ENCODE measurements around the gene ACD.
A peak's percentile ranks its signal among the peaks of the same experiment; 100 is the strongest.

Gene ACD

DNA sequence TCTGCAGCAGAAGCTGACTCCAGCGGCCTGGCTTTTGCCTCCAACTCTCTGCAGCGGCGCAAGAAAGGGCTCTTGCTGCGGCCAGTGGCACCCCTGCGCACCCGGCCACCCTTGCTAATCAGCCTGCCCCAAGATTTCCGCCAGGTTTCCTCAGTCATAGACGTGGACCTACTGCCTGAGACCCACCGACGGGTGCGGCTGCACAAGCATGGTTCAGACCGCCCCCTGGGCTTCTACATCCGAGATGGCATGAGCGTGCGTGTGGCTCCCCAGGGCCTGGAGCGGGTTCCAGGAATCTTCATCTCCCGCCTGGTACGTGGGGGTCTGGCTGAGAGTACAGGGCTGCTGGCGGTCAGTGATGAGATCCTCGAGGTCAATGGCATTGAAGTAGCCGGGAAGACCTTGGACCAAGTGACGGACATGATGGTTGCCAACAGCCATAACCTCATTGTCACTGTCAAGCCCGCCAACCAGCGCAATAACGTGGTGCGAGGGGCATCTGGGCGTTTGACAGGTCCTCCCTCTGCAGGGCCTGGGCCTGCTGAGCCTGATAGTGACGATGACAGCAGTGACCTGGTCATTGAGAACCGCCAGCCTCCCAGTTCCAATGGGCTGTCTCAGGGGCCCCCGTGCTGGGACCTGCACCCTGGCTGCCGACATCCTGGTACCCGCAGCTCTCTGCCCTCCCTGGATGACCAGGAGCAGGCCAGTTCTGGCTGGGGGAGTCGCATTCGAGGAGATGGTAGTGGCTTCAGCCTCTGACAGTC is 2.0 kb upstream of the ACD start:
- DNase-seq (ENCODE audit: low spot score): no peak

DNA sequence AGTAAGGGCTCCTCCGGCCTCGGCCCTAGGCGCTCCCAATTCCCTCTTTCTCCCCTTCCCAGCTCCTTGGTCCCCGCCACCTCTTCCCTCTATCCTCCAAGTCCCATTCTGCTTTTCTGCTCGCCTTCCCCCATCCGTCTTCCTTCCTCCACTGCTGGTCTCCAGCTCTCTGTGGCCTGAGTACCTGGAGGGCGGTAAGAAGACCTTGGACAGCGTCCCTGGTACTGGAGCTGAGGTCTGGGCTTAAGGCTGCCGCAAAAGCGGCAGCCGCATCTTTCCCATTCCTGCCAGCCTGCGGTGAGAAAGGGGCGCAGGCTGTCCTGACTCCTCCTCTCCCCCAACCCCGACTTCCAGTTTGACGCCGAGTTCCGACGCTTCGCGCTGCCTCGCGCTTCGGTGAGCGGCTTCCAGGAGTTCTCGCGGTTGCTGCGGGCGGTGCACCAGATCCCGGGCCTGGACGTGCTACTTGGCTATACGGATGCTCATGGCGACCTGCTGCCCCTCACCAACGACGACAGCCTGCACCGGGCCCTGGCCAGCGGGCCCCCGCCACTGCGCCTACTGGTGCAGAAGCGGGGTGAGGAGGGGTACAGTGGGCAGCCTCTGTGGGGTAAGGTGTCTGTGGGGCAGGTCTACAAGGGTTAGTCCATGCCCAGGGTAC is 1.2 kb upstream of the ACD start:
- DNase-seq (ENCODE audit: low spot score): no peak

DNA sequence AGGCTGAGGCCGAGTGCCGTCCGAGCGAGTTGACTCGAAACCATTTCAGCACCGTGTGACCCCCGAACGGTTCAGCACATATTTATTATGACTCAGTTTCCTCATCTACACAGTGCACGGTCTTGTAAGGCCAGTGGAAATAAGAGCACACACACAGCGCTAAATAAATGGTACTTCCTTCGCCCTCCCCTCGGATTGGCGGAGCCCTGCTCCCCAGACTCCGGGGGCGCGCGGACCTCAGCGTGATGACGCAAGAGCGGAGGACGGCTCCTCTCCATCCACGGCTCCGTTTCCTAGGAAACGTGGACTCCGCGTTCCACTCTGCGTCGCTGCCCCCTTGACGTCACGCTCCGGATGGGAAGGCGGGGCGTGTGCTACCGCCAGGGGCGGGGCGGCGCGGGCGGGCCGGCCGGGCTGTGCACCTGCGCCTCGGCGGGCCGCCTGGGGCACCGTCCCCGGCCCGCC is 536 bp upstream of the ACD start, which contains the start of gene PARD6A:
Gene PARD6A, plus strand, starts transcription at position 397 of the 465 bp plus-strand sequence. CDS start 79 bp downstream, outside the sequence.
- peak; percentile 95 for DNase-seq (ENCODE audit: low spot score)

DNA sequence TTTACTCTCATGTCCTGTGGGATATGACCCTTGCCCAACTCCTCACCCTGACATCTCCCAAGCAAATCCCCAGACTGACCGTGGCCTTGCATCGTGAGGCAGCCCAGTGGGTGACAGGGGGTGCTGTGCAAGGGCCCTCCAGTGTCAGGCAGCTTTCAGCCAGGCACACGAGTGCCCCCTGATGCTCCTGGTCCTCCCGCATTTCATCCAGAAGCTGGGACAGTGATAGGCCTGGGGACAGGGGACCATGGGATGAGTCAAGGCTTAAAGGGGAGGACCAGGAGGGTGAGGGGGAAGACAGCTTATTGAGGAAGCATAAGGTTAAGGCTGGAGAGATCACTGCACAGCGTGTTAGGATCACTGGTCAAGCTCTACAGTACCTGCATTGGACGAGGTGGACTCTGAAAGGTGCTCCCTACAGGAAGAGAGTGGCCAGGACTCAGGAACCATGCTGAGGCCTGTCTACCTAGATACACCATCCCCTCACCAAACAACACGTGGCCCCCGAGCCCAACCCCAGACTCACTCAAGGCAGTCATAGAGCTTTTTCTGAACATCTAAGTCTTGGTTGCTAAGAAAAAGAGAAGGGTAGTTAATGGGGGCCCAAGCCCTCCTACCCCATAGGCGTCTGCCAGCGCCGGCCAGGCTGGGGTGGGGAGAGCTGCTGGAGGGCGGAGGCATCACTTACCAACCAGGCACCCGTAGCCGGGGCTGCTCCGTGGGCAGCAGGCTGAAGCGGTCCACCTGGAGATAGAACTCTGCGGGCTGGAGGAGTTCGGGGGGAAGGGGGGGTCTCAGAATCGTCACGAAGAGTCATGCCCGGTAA is 998 bp downstream of the ACD start:
- DNase-seq (ENCODE audit: low spot score): no peak

DNA sequence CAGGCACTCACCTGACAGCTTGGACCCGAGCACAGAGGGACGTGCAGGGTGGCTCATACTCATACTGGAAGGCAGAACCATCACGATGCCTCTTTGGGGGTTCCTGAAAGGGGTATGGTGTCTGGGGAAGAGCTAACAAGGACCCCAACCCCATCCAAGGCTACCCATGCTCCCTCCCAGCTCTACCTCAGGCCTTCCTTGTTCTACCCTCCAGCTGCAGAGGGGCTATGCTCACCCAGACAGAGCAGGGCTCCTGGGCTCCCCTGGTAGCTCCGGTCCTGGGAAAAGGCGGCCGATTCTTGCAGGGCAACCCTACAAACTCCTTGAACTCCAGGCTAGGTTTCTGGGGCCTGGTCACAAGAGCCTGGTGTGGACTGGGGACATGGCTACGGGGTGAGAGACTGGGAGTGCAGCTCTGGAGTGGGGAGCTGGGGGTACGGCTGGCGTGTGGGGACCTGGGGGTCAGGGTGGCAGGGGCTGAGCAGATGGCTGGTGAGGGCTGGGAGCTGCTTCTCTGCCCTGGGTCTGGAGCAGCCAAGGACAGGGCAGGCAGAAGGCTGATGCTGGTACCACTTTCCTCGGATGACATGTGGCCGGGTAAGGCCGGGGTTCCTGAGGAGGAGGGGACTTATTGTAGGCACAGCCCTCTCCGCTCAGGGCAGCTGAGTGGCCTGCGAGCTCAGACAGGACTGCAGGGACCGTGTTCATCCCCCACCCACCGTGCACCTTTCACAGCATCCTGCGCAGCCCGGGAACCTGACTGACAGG is 2.1 kb downstream of the ACD start:
- no peak for DNase-seq (ENCODE audit: low spot score)

GRCh38 chr16:67657017-67657608 is 2.9 kb downstream of the ACD start:
- no peak for DNase-seq (ENCODE audit: low spot score)

DNA sequence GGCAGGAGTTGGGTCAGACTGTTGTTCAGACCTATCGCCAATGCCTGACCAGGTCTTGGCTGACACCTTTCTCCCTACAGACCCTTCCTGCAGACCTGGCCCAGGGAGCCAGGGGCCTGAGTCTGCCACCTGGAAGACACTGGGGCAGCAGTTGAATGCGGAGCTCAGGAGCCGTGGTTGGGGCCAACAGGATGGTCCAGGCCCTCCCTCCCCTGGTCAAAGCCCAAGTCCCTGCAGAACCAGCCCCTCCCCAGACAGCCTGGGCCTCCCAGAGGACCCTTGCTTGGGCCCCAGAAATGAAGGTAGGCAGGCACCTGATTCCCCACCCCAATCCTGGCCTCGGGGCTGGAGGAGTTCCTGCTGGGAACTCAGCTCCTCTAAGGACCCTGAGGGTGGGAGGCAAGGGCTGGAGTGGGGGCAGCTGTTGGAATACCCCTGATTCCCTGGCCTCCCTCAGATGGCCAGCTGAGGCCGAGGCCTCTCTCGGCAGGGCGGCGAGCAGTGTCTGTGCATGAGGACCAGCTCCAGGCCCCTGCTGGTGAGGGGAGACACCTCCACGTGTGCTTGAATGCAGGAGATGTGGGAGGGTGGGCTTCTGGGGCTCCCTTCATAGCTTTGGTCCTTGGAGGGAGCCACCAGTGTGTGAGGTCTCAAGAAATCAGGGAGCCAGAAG is 3.6 kb downstream of the ACD start:
- no peak for DNase-seq (ENCODE audit: low spot score)

DNA sequence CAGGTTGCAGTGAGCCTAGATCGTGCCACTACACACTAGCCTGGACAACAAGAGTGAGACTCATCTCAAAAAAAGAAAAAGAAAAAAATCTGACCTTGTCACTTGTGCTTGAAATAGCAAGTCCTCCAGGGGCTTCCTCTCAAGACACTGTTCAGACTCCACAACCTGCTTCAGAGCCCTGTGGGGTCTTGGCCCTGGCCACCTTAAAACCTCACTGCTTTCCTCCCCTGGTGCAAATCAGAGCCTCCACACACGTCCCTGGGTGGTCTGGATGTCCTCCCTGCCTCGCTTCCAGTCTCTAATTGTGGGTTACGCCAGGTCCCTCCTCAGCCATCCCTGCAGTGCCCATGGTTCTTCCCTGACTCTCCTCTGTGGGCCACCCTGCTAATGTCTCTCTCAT is 4.7 kb downstream of the ACD start:
- no peak for DNase-seq (ENCODE audit: low spot score)

DNA sequence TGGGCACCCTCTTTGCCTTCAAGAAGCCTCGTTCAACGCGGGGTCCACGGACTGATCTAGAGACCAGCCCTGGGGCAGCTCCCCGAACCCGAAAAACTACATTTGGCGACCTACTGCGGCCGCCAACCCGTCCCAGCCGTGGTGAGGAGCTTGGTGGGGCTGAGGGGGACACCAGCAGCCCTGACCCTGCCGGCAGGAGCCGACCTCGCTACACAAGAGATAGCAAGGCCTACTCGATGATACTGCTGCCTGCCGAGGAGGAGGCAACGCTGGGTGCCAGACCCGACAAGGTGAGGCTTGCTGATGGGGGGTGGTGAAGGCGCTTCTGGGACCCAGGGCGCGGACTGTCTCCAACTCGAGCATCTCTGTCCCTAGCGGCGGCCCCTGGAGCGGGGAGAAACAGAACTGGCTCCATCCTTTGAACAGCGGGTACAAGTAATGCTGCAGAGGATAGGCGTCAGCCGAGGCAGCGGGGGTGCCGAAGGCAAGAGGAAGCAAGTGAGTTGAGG is 5.6 kb downstream of the ACD start:
- DNase-seq (ENCODE audit: low spot score): no peak

DNA sequence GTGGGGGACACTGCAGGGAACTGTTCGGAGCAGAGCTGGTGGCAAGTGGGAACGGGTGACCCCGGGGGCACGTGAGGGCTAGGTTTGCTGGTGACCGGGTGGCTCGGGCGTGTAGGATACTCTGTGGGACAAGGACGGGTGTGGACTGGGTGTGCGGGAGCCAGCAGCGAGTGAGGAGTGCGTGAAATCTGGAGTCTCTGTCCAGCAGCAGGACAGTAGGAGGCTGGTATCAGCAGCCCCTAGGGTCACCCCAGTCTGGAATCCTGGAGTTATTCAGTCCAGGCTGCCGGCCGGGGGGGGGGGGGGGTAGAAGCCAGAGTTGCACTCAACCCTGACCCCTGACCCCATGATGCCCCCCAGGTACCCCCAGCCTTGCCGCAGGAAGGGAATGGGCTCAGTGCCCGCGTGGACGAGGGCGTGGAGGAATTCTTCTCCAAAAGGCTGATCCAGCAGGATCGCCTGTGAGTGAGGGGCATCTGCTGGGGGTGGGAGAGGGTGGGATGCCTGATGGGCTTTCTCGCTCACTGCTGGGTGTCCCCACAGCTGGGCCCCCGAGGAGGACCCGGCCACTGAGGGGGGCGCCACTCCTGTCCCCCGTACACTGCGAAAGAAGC is 6.2 kb downstream of the ACD start:
- DNase-seq (ENCODE audit: low spot score): no peak

DNA sequence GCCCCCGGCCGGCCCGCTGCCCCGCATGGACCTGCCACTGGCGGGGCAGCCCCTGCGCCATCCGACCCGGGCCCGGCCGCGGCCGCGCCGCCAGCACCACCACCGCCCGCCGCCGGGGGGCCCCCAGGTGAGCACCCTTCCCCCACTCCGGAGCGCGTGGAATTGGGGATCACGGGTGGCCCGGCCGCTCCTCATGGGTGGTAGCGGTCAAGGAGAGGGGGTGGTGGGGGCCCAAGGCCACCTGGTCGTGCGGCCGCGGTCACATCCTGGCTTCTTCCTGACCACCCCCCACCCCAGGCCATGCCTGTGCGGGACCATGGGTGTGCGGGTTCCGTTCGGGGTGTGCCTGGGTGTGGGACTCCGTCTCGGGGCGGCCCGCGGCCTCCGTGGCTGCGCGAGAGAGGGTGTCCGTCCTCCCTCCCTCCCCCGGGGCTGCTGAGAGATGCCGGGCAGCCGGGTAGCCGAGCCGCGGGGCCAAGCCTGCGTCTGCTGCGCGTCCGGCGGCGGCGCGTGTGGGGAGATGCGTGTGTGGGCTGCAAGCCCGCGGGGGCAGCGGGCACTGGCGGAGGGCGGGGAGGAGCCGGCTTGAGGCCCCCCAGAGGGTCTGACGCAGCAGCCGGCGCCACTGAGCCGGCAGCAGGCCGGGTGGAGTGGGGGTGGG is 6.8 kb downstream of the ACD start:
- peak; percentile 84 for DNase-seq (ENCODE audit: low spot score)

GRCh38 chr16:67652578-67653127 is 7.4 kb downstream of the ACD start:
- DNase-seq (ENCODE audit: low spot score): peak; percentile 93

- no peak for DNase-seq (ENCODE audit: low spot score)
Measured at GRCh38 chr16:67651847-67652246, 8.2 kb downstream of the ACD start.

DNA sequence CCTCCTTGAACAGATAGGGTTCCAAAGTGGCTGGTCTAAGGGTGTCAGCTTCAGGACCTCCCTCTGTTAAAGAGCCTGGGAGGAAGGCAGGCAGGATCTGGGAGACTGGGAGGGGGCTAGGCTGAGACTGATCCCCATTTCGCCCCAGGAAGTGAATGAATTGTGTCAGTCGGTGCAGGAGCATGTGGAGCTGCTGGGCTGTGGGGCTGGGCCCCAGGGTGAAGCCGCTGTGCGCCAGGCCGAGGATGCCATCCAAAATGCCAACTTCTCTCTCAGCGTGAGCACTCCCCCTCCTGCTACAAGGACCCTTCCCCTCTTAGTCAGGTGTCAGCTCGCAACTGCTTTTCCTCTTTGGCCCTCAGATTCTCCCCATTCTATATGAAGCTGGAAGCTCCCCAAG is 9.0 kb downstream of the ACD start:
- DNase-seq (ENCODE audit: low spot score): no peak

GRCh38 chr16:67650023-67650422 is 10.0 kb downstream of the ACD start:
- no peak for DNase-seq (ENCODE audit: low spot score)

DNA sequence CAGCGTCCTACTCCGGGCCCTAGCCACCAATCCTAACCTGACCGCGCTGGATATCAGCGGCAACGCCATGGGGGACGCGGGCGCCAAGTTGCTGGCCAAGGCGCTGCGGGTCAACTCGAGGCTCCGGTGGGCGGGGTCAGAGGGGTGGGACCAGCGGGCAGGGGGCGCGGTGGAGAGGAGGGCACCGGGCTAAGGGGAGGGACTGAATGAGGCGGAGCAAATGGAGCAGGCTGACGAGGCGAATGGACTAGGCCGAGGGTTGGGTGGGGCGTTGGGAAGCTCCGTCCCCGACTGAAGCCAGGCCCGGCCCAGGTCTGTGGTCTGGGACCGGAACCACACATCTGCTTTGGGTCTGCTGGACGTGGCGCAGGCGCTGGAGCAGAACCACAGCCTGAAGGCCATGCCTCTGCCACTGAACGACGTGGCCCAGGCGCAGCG is 10.5 kb downstream of the ACD start:
- no peak for DNase-seq (ENCODE audit: low spot score)

DNA sequence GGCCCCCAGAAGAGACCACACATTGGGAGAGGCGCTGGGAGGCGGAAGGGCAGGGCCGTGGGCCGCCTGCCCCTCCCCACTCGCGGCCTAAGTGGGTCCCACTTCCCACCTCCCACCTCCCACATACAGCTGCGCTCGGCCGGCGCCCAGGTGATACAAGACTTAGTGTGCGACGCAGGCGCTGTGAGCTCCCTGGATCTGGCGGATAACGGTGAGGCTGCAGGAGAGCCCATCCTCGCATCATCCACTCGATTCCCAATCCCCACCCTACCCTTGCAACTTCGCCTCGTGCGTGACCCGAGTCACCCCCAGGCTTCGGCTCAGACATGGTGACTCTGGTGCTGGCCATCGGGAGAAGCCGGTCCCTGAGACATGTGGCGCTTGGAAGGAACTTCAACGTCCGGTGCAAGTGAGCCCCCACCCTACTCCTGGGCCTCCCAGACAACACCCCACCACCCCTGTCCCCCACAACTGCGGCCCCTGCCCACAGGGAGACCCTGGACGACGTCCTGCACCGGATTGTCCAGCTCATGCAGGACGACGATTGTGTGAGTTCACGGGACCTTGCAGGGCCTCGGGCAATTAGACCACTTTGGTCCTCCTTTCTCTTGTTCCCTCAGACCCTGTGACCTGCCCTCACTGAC is 11.2 kb downstream of the ACD start:
- DNase-seq (ENCODE audit: low spot score): no peak

GRCh38 chr16:67648088-67648763 is 11.8 kb downstream of the ACD start:
- no peak for DNase-seq (ENCODE audit: low spot score)
